Measurements from ENCODE around the gene HIPK4.

DNA sequence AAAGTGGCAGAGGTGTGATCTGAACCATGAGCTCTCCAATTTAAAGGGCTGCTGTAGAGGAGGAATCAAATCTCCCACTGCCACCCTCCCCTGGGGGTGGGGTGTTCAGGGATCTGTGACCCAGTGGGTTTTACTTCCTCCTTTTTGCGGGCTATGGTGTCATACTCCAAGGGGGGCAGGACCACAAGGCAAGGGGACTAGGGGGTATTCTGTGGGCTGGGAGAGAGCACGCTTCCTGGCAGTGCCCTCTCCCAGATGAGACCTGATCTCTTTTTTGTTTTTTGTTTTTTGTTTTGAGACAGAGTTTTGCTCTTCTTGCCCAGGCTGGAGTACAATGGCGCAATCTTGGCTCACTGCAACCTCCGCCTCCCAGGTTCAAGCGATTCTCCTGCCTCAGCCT lies 31.2 kb downstream of the HIPK4 start:
- TF ChIP-seq CTCF (IDR thresholded peaks at IDR 0.05) (no peak), POLR2A (IDR thresholded peaks at IDR 0.05) (no peak), POLR2AphosphoS5 (IDR thresholded peaks at IDR 0.05; ENCODE audit: insufficient read depth in 1 of 2, low read depth in 1 of 2) (no peak)

Data from vagina (tissue), 2 donors.